Tibial nerve (tissue), 4 donors: Measurements from ENCODE around the gene ACSL1. TPM values are rescaled to one million over a fixed set of nuclear protein-coding genes. Genes with fewer than 3 reads are reported as not detected.

Source experiments
- DNase-seq, 2 donors: peaks; one replicate each; pipeline ENCODE4 v3.0.0-alpha.2; 2019; ENCODE audit warnings: low spot score in 2 of 2
- H3K27ac ChIP-seq, 4 donors: fragments of 200-600 bp; sonication (generic) in 3 of 4; one replicate each; pipeline ENCODE4 v1.5.1; 2017 to 2019; ENCODE audit warnings: mild to moderate bottlenecking in 1 of 4
- H3K27me3 ChIP-seq, 2 donors: fragments of 200-600 bp; sonication (generic) in 1 of 2; one replicate each; pipeline versions ENCODE4 v1.5.1 to v1.6.0; 2017 to 2019
- H3K36me3 ChIP-seq, 3 donors: fragments of 200-600 bp; sonication (generic); one replicate each; pipeline ENCODE4 v1.5.1; 2018 to 2019
- H3K4me1 ChIP-seq, 4 donors: fragments of 200-600 bp; sonication (generic) in 3 of 4; one replicate each; pipeline ENCODE4 v1.5.1; 2017 to 2019
- H3K4me3 ChIP-seq, 4 donors: fragments of 200-600 bp; sonication (generic) in 3 of 4; one replicate each; pipeline ENCODE4 v1.5.1; 2017 to 2019; ENCODE audit warnings: mild to moderate bottlenecking in 1 of 4, moderate library complexity in 1 of 4
- H3K9me3 ChIP-seq, 4 donors: fragments of 200-600 bp; sonication (generic) in 3 of 4; one replicate each; pipeline ENCODE4 v1.5.1; 2017 to 2019
- CTCF ChIP-seq, 5 experiments: fragments of 200-600 bp in 3 of 5; fragments of 450-650 bp in 2 of 5; sonication (generic) in 3 of 5; IDR thresholded peaks; one replicate each; pipeline ENCODE4 v1.5.1; 2016 to 2019; ENCODE audit warnings: antibody characterized with exemption in 5 of 5, mild to moderate bottlenecking in 3 of 5, moderate library complexity in 2 of 5
- EP300 ChIP-seq, 2 donors: sonication (generic); formaldehyde crosslinking; IDR thresholded peaks; one replicate each; pipeline ENCODE4 v1.6.1; 2017; ENCODE audit warnings: antibody characterized with exemption in 2 of 2, mild to moderate bottlenecking in 1 of 2
- POLR2A ChIP-seq, 2 donors: fragments of 450-650 bp; IDR thresholded peaks; one replicate each; pipeline ENCODE4 v1.6.1; 2017; ENCODE audit warnings: antibody characterized with exemption in 2 of 2, mild to moderate bottlenecking in 2 of 2, moderate library complexity in 2 of 2
- WGBS, 2 donors: methylation state at CpG; one replicate each; pipeline ENCODE4 v1.1.5; 2018; 5-methylcytosine and 5-hydroxymethylcytosine counted together
- total RNA-seq, 4 donors: library from RNA; depleted of rRNA; stranded (reverse); fragments of >200 nt; gene quantifications; one replicate each; pipeline ENCODE4 v1.1.0, GENCODE V29; 2016

Gene ACSL1
- total RNA-seq, 4 donors from 2014 or later: 112 to 384 (median 211) TPM

DNA sequence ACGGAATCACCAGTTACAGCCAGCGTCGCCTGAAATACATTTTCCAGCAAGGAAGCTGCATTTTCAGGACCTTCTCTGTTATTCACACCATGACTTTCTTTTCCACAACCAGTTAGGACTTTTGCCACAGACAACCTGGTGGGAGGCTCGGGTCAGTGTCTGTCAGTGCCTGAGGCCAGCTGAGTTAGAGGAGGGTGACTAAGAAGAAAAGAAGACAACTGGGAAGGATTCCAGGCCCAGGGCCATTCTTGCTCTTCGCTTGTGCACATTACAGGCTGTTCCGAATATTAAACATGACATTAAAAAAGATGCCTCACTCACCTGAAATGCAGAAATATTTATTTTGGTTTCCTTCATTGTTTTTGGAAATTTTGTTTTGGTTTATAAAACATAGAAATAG is 70.5 kb downstream of the ACSL1 start:
- TF ChIP-seq EP300 (IDR thresholded peaks at IDR 0.05) (no peak), POLR2A (IDR thresholded peaks at IDR 0.05) (no peak), CTCF (IDR thresholded peaks at IDR 0.05) (no peak)
- 81 to 86% methylated on average over 6 of the region's 6 CpGs for WGBS, 2 donors
- Histone ChIP-seq H3K4me3 (no peak overlapping the region), H3K36me3 (peaks cover 0 to 51% (median 0%) of the 10 kb centered on the region in 3 donors), H3K27ac (peak overlapping the region in 2 of 4 donors; percentile 58 to 77), H3K4me1 (peaks cover 0 to 30% (median 7%) of the 10 kb centered on the region in 4 donors), H3K27me3 (no peaks in the 10 kb centered on the region), H3K9me3 (no peaks in the 10 kb centered on the region)
- DNase-seq: no peak

DNA sequence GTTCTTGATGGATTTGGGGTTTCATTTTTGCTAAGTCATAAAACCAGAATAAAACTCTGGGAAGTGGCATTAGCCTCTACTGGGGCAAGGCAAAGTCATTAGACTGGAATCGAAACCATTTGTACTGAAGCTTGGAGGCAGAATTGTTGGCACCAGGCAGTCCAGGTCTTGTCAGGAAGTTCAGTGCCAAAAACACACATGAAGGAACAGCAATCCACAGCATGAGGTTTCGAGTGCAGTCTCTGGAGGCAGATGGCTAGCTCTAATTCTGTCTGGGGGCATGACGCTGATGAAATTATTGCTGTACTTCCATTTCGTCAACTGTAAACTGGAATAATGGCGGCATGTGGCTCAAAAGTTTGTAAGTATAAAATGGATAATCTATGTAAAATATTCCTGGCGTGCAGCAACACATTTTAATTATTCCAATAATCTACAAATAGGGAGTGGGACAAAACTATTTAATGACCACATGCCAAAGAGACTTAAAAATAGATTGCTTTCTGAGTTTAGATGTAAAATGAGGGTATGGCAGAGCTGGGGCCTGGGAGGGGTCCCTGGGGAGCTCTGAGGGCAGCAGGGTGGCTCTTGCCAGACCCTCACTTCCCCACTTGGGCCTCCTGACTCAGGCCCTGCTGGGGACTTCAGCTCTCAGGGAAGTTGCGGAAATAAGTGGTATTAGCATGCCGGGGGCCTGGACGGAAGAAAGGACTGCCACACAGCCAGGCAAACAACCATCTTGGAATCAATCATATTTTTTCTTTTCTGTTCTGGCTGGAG is 73.1 kb downstream of the ACSL1 start:
- TF ChIP-seq CTCF (IDR thresholded peaks at IDR 0.05) (no peak), EP300 (IDR thresholded peaks at IDR 0.05) (no peak), POLR2A (IDR thresholded peaks at IDR 0.05) (no peak)
- WGBS, 2 donors: 88 to 89% methylated on average over 9 of the region's 9 CpGs
- Histone ChIP-seq H3K4me3 (no peak overlapping the region), H3K4me1 (peaks cover 0 to 41% (median 9%) of the 10 kb centered on the region in 4 donors), H3K27ac (no peak overlapping the region), H3K27me3 (no peaks in the 10 kb centered on the region), H3K9me3 (no peaks in the 10 kb centered on the region), H3K36me3 (peaks cover 0 to 40% (median 0%) of the 10 kb centered on the region in 3 donors)
- DNase-seq: no peak

DNA sequence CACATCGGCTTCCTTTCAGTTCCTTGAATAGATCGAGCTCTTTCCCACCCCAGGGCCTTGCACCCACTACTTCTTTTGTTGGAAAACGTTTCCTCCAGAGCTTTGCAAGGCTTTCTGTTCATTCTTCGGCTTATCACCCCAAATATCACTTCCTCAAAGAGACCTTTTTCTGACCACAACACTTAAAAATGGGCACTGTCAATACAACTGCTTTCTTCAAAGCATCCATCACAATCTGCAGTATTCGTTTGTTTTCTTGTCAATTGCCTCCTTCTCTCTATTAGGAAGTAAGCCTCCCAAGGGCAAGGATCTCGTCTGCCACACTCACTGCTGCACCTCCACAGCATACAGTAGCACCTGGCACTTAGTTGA is 74.2 kb downstream of the ACSL1 start:
- Histone ChIP-seq H3K27me3 (no peaks in the 10 kb centered on the region), H3K4me3 (no peak overlapping the region), H3K27ac (no peak overlapping the region), H3K36me3 (peaks cover 0 to 34% (median 0%) of the 10 kb centered on the region in 3 donors), H3K9me3 (no peaks in the 10 kb centered on the region), H3K4me1 (peaks cover 0 to 41% (median 17%) of the 10 kb centered on the region in 4 donors)
- TF ChIP-seq EP300 (IDR thresholded peaks at IDR 0.05) (no peak), CTCF (IDR thresholded peaks at IDR 0.05) (no peak), POLR2A (IDR thresholded peaks at IDR 0.05) (no peak)
- no peak for DNase-seq
- WGBS, 2 donors: 57 to 64% methylated on average over 6 of the region's 6 CpGs

- TF ChIP-seq CTCF (IDR thresholded peaks at IDR 0.05): no peak
- TF ChIP-seq EP300 (IDR thresholded peaks at IDR 0.05): no peak
- TF ChIP-seq POLR2A (IDR thresholded peaks at IDR 0.05): no peak
- H3K27ac ChIP-seq: no peak overlapping the region
Observed at GRCh38 chr4:184750926-184751584, 74.7 kb downstream of the ACSL1 start.

DNA sequence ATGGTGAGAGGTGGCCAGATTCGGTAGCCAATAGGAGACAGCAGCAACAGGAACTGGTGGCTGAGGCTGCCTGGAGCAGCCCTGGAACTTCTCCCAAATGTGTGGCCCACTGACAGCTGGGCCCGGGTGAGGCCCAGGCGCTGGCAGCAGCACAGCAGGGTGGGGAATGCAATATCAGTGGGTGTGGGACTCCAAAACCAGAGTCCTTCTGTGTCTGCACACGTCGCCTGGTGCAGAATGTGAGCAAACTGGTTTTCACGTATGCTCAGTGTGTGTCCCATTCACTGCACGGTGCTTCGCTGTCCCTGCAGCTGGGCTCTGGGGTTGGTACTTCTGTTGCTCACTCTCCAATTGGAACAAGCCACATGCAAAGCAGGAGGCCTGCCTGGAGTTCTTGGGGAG is 77.5 kb downstream of the ACSL1 start:
- Histone ChIP-seq H3K9me3 (no peaks in the 10 kb centered on the region), H3K27ac (peak overlapping the region in 1 of 4 donors; percentile 87), H3K36me3 (peaks cover 0 to 1% (median 0%) of the 10 kb centered on the region in 3 donors), H3K27me3 (no peaks in the 10 kb centered on the region), H3K4me1 (peaks cover 0 to 40% (median 21%) of the 10 kb centered on the region in 4 donors), H3K4me3 (no peak overlapping the region)
- no peak for TF ChIP-seq EP300 (IDR thresholded peaks at IDR 0.05)
- no peak for TF ChIP-seq CTCF (IDR thresholded peaks at IDR 0.05)
- no peak for TF ChIP-seq POLR2A (IDR thresholded peaks at IDR 0.05)
- WGBS, 2 donors: 66 to 90% methylated on average over 4 to 8 of the region's 8 CpGs
- DNase-seq: no peak

More at GRCh38 chr4:184750926-184751584, 74.7 kb downstream of the ACSL1 start:
- H3K36me3 ChIP-seq: peaks cover 0 to 29% (median 0%) of the 10 kb centered on the region in 3 donors
- WGBS, 2 donors: 78 to 79% methylated on average over 8 of the region's 8 CpGs
- DNase-seq: no peak
- H3K4me3 ChIP-seq: no peak overlapping the region
- peaks cover 0 to 42% (median 22%) of the 10 kb centered on the region in 4 donors for H3K4me1 ChIP-seq
- H3K27me3 ChIP-seq: no peaks in the 10 kb centered on the region
- no peaks in the 10 kb centered on the region for H3K9me3 ChIP-seq
